ENCODE data around the gene VMO1. TPM values are rescaled to one million over a fixed set of nuclear protein-coding genes. Genes with fewer than 3 reads are reported as not detected.

Gene VMO1
- total and polyA plus RNA-seq, 2 experiments from 2014 or later: 0.33 to 4.3 TPM

- Histone ChIP-seq H3K27ac (no peak overlapping the region), H2AFZ (no peak overlapping the region), H3K4me1 (ENCODE audit: insufficient read depth) (peaks cover 14% of the 10 kb centered on the region), H3K27me3 (peaks cover 23% of the 10 kb centered on the region), H3K4me3 (no peak overlapping the region), H4K20me1 (ENCODE audit: insufficient read depth, poor library complexity, severe bottlenecking) (no peaks in the 10 kb centered on the region), H3K36me3 (replicated peaks; ENCODE audit: insufficient read depth, low read depth) (no peaks in the 10 kb centered on the region), H3K9me2 (replicated peaks; ENCODE audit: insufficient read depth) (no peaks in the 10 kb centered on the region), H3K79me2 (no peaks in the 10 kb centered on the region), H3K4me2 (no peak overlapping the region), H3K9me3 (ENCODE audit: low read depth) (no peaks in the 10 kb centered on the region)
- DNase-seq (ENCODE audit: low spot score): no peak
- 94% methylated on average over 8 of the region's 8 CpGs for WGBS (ENCODE audit: low lambda C conversion rate, missing lambda C conversion rate)
- TF ChIP-seq EZH2 (IDR thresholded peaks at IDR 0.05; ENCODE audit: borderline replicate concordance) (no peak), EZH2phosphoT487 (IDR thresholded peaks at IDR 0.05; ENCODE audit: low read depth, severe bottlenecking, unreplicated experiment) (no peak), CTCF (IDR thresholded peaks at IDR 0.05; ENCODE audit: poor library complexity) (no peak)
Observed at GRCh38 chr17:4743216-4743615, 42.9 kb downstream of the VMO1 start.

- Histone ChIP-seq H3K27me3 (peaks cover 27% of the 10 kb centered on the region), H3K4me2 (no peak overlapping the region)
- TF ChIP-seq EZH2phosphoT487 (IDR thresholded peaks at IDR 0.05; ENCODE audit: low read depth, severe bottlenecking, unreplicated experiment) (no peak), CTCF (IDR thresholded peaks at IDR 0.05; ENCODE audit: poor library complexity) (no peak), EZH2 (IDR thresholded peaks at IDR 0.05; ENCODE audit: borderline replicate concordance) (no peak)
Observed at GRCh38 chr17:4742629-4743028, 43.5 kb downstream of the VMO1 start.

GRCh38 chr17:4742133-4742532 lies 44.0 kb downstream of the VMO1 start:
- no peaks in the 10 kb centered on the region for H3K9me2 ChIP-seq (replicated peaks; ENCODE audit: insufficient read depth)
- H3K27me3 ChIP-seq: peaks cover 27% of the 10 kb centered on the region
- TF ChIP-seq EZH2phosphoT487 (IDR thresholded peaks at IDR 0.05; ENCODE audit: low read depth, severe bottlenecking, unreplicated experiment): no peak
- no peak for TF ChIP-seq CTCF (IDR thresholded peaks at IDR 0.05; ENCODE audit: poor library complexity)
- TF ChIP-seq EZH2 (IDR thresholded peaks at IDR 0.05; ENCODE audit: borderline replicate concordance): no peak
- H3K4me3 ChIP-seq: no peak overlapping the region
- no peaks in the 10 kb centered on the region for H4K20me1 ChIP-seq (ENCODE audit: insufficient read depth, poor library complexity, severe bottlenecking)
- no peaks in the 10 kb centered on the region for H3K79me2 ChIP-seq
- H2AFZ ChIP-seq: no peak overlapping the region
- no peaks in the 10 kb centered on the region for H3K9me3 ChIP-seq (ENCODE audit: low read depth)
- peaks cover 16% of the 10 kb centered on the region for H3K4me1 ChIP-seq (ENCODE audit: insufficient read depth)
- no peak overlapping the region for H3K27ac ChIP-seq
- WGBS (ENCODE audit: low lambda C conversion rate, missing lambda C conversion rate): 86% methylated on average over 9 of the region's 9 CpGs
- no peak overlapping the region for H3K4me2 ChIP-seq
- H3K36me3 ChIP-seq (replicated peaks; ENCODE audit: insufficient read depth, low read depth): no peaks in the 10 kb centered on the region
- DNase-seq (ENCODE audit: low spot score): no peak

More at GRCh38 chr17:4742629-4743028, 43.5 kb downstream of the VMO1 start:
- Histone ChIP-seq H3K27ac (no peak overlapping the region), H2AFZ (no peak overlapping the region), H4K20me1 (ENCODE audit: insufficient read depth, poor library complexity, severe bottlenecking) (no peaks in the 10 kb centered on the region), H3K79me2 (no peaks in the 10 kb centered on the region), H3K4me3 (no peak overlapping the region), H3K9me2 (replicated peaks; ENCODE audit: insufficient read depth) (no peaks in the 10 kb centered on the region), H3K36me3 (replicated peaks; ENCODE audit: insufficient read depth, low read depth) (no peaks in the 10 kb centered on the region), H3K4me1 (ENCODE audit: insufficient read depth) (peaks cover 16% of the 10 kb centered on the region), H3K9me3 (ENCODE audit: low read depth) (no peaks in the 10 kb centered on the region)
- peak; percentile 17 for DNase-seq (ENCODE audit: low spot score)
- WGBS (ENCODE audit: low lambda C conversion rate, missing lambda C conversion rate): 82% methylated on average over 10 of the region's 10 CpGs

- H3K4me1 ChIP-seq (ENCODE audit: insufficient read depth): peaks cover 16% of the 10 kb centered on the region
- H3K36me3 ChIP-seq (replicated peaks; ENCODE audit: insufficient read depth, low read depth): no peaks in the 10 kb centered on the region
- TF ChIP-seq CTCF (IDR thresholded peaks at IDR 0.05; ENCODE audit: poor library complexity) (no peak), EZH2 (IDR thresholded peaks at IDR 0.05; ENCODE audit: borderline replicate concordance) (no peak), EZH2phosphoT487 (IDR thresholded peaks at IDR 0.05; ENCODE audit: low read depth, severe bottlenecking, unreplicated experiment) (no peak)
- no peak overlapping the region for H3K4me2 ChIP-seq
- no peaks in the 10 kb centered on the region for H4K20me1 ChIP-seq (ENCODE audit: insufficient read depth, poor library complexity, severe bottlenecking)
- no peaks in the 10 kb centered on the region for H3K9me2 ChIP-seq (replicated peaks; ENCODE audit: insufficient read depth)
- 96% methylated on average over 8 of the region's 8 CpGs for WGBS (ENCODE audit: low lambda C conversion rate, missing lambda C conversion rate)
- H2AFZ ChIP-seq: no peak overlapping the region
- H3K27me3 ChIP-seq: peaks cover 27% of the 10 kb centered on the region
- no peak overlapping the region for H3K4me3 ChIP-seq
- H3K9me3 ChIP-seq (ENCODE audit: low read depth): no peaks in the 10 kb centered on the region
- H3K27ac ChIP-seq: no peak overlapping the region
- DNase-seq (ENCODE audit: low spot score): no peak
- H3K79me2 ChIP-seq: no peaks in the 10 kb centered on the region
Observed at GRCh38 chr17:4741544-4741943, 44.6 kb downstream of the VMO1 start.
